HepG2 (cell line): ENCODE results near the gene SCGB1D4. TPM values are rescaled to one million over a fixed set of nuclear protein-coding genes. Genes with fewer than 3 reads are reported as not detected.

Source experiments
- ELF3 ChIP-seq: IDR thresholded peaks from 2 replicates; pipeline ENCODE4 v1.6.1; 2016; ENCODE audit warnings: missing genetic modification reagents, missing compliant biosample characterization
- ELF4 ChIP-seq: sonication (generic); formaldehyde crosslinking; IDR thresholded peaks from 2 replicates; pipeline ENCODE4 v1.5.0; 2020; ENCODE audit warnings: missing genetic modification reagents, mild to moderate bottlenecking, moderate library complexity, borderline replicate concordance
- GATAD1 ChIP-seq: IDR thresholded peaks from 2 replicates; pipeline ENCODE4 v1.6.1; 2016; ENCODE audit warnings: missing genetic modification reagents, missing compliant biosample characterization
- GLI4 ChIP-seq: sonication (generic); formaldehyde crosslinking; IDR thresholded peaks from 2 replicates; pipeline ENCODE4 v1.5.1; 2020; ENCODE audit warnings: missing genetic modification reagents, mild to moderate bottlenecking, moderate library complexity, borderline replicate concordance
- HOXA3 ChIP-seq: sonication (generic); formaldehyde crosslinking; IDR thresholded peaks from 2 replicates; pipeline ENCODE4 v1.5.0; 2020; ENCODE audit warnings: missing genetic modification reagents
- HOXA5 ChIP-seq: sonication (generic); formaldehyde crosslinking; IDR thresholded peaks from 2 replicates; pipeline ENCODE4 v1.4.0; 2020; ENCODE audit warnings: missing genetic modification reagents
- MIER3 ChIP-seq: IDR thresholded peaks from 2 replicates; pipeline ENCODE4 v1.6.1; 2016; ENCODE audit warnings: missing compliant biosample characterization, borderline replicate concordance
- SOX6 ChIP-seq, 2 experiments: fragments of 450-650 bp in 1 of 2; sonication (generic) in 1 of 2; formaldehyde crosslinking in 1 of 2; IDR thresholded peaks; 2 replicates each; pipeline versions ENCODE4 v1.4.0 to v1.6.1; 2017 to 2020; ENCODE audit warnings: antibody characterized with exemption in 1 of 2, mild to moderate bottlenecking in 1 of 2, missing genetic modification reagents in 1 of 2
- ZBTB20 ChIP-seq: sonication (generic); formaldehyde crosslinking; IDR thresholded peaks from 2 replicates; pipeline ENCODE4 v1.8.1; 2023; ENCODE audit warnings: missing genetic modification reagents, low read depth, mild to moderate bottlenecking, borderline replicate concordance
- ZNF224 ChIP-seq: sonication (generic); formaldehyde crosslinking; IDR thresholded peaks from 2 replicates; pipeline ENCODE4 v1.5.0; 2020; ENCODE audit warnings: mild to moderate bottlenecking, missing genetic modification reagents
- ZNF367 ChIP-seq: sonication (generic); formaldehyde crosslinking; IDR thresholded peaks from 2 replicates; pipeline ENCODE4 v1.4.0; 2020; ENCODE audit warnings: missing genetic modification reagents, borderline replicate concordance
- ZNF792 ChIP-seq: IDR thresholded peaks from 2 replicates; pipeline ENCODE4 v1.6.1; 2016
- polyA plus RNA-seq, 8 experiments: library from polyadenylated mRNA; depleted of rRNA in 3 of 8; stranded (reverse) in 7 of 8; unstranded in 1 of 8; fragments of >200 nt; fragmentation: Illumina TruSeq in 4 of 8; extraction: Trizol in 4 of 8; gene quantifications; 2 replicates each; pipeline versions ENCODE4 v1.2.1 to v1.2.3, GENCODE V29; 2011 to 2016; ENCODE audit warnings: low read depth in 4 of 8, missing spikeins in 1 of 8, mixed read lengths in 1 of 8; ENCODE audit not compliant: insufficient read depth in 1 of 8
- total RNA-seq, 5 experiments: library from RNA; depleted of rRNA; stranded (reverse); fragments of >200 nt; fragmentation: Illumina TruSeq; extraction: Trizol; gene quantifications; 2 replicates each; pipeline ENCODE4 v1.2.3, GENCODE V29; 2016; ENCODE audit warnings: low read depth in 1 of 5
- TF ChIP-seq, protein P1 (sequence below): sonication (generic); formaldehyde crosslinking; IDR thresholded peaks from 2 replicates; pipeline ENCODE4 v1.5.0; 2020; ENCODE audit warnings: missing genetic modification reagents
- TF ChIP-seq, protein P2 (sequence below): IDR thresholded peaks from 2 replicates; pipeline ENCODE4 v1.6.1; 2012; ENCODE audit warnings: inconsistent platforms
- TF ChIP-seq, protein P3 (sequence below): sonication (generic); formaldehyde crosslinking; conservative IDR thresholded peaks from 2 replicates; pipeline ENCODE4 v1.4.0; 2020; ENCODE audit warnings: missing genetic modification reagents
- TF ChIP-seq, protein P4 (sequence below), 2 experiments: fragments of 450-650 bp in 1 of 2; sonication (generic) in 1 of 2; formaldehyde crosslinking in 1 of 2; IDR thresholded peaks; 2 replicates each; pipeline versions ENCODE4 v1.6.1 to v1.8.0; 2016 to 2022; ENCODE audit warnings: antibody characterized with exemption in 1 of 2, mild to moderate bottlenecking in 1 of 2, missing genetic modification reagents in 1 of 2

SCGB1D4 gene
- total and polyA plus RNA-seq, 2 of the 13 experiments (the other 11 are each of a cell fraction or from before 2014, with no cell fraction given), result not detected

DNA sequence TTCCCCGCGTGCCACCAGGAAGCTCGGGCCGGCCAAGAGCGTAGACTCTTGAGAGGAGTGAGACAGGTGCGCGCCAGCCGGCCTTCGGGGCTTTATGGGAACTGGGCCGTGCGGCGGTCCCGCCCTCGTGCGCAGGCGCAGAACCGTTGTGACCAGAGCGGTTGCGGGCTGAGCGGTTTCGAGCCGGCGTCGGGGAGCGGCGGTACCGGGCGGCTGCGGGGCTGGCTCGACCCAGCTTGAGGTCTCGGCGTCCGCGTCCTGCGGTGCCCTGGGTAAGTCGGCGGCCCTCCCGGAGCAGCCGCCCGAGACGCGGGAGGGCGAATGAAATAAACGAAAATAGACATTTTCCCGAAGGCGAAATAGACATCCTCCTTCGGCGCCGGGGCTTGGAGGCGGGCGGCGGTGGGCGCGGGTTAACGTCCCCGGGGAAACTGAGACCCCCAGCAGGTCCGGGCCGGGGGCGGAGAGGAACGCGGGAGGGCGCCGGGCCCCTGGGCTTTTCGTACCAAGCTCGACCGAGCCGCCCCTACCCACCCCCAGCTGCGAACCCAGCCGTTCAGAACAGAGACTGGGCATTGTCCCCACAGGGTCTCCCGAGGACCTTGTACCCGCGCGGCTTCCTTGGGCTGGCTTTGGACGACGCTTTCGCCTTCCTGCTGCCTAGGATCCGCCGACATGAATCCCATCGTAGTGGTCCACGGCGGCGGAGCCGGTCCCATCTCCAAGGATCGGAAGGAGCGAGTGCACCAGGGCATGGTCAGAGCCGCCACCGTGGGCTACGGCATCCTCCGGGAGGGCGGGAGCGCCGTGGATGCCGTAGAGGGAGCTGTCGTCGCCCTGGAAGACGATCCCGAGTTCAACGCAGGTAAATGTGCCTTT lies 38.7 kb upstream of the SCGB1D4 start, which contains the start of gene ASRGL1 (continued):
- TF ChIP-seq, protein P1, sequence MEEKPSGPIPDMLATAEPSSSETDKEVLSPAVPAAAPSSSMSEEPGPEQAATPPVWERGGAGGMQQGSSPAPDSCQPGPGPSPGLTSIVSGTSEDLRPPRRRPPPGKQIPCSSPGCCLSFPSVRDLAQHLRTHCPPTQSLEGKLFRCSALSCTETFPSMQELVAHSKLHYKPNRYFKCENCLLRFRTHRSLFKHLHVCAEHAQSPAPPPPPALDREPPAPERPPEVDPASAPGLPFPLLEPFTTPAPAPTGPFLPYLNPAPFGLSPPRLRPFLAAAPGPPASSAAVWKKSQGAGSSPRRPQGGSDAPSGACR (CRISPR knock-in tag), result 0 out of 2 replicates have a peak, but pooled peaks have one; percentile 17
- no peak for TF ChIP-seq SOX6 (IDR thresholded peaks at IDR 0.05)
- peak; percentile 37; the same call in 1 of the 2 replicates for TF ChIP-seq SOX6 (CRISPR knock-in tag; IDR thresholded peaks at IDR 0.05)
- peak; percentile 32; the same call in 1 of the 2 replicates for TF ChIP-seq ZBTB20 (CRISPR knock-in tag)
- no peak; the same call in 1 of the 2 replicates for TF ChIP-seq HOXA5 (CRISPR knock-in tag)
- TF ChIP-seq GATAD1 (CRISPR knock-in tag), result 0 out of 2 replicates have a peak, but pooled peaks have one; percentile 30
- peak; percentile 20; the same call in 1 of the 2 replicates for TF ChIP-seq GLI4
- TF ChIP-seq, protein P2, sequence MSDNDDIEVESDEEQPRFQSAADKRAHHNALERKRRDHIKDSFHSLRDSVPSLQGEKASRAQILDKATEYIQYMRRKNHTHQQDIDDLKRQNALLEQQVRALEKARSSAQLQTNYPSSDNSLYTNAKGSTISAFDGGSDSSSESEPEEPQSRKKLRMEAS, result peak; percentile 83
- TF ChIP-seq ZNF224, result peak; percentile 57; the same call in 1 of the 2 replicates
- peak; percentile 59; the same call in 1 of the 2 replicates for TF ChIP-seq HOXA3 (CRISPR knock-in tag)
- no peak for TF ChIP-seq ELF4 (CRISPR knock-in tag)
- TF ChIP-seq, protein P3, sequence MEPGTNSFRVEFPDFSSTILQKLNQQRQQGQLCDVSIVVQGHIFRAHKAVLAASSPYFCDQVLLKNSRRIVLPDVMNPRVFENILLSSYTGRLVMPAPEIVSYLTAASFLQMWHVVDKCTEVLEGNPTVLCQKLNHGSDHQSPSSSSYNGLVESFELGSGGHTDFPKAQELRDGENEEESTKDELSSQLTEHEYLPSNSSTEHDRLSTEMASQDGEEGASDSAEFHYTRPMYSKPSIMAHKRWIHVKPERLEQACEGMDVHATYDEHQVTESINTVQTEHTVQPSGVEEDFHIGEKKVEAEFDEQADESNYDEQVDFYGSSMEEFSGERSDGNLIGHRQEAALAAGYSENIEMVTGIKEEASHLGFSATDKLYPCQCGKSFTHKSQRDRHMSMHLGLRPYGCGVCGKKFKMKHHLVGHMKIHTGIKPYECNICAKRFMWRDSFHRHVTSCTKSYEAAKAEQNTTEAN (CRISPR knock-in tag), result 0 out of 2 replicates have a peak, but pooled peaks have one; percentile 48
- TF ChIP-seq ZNF792 (CRISPR knock-in tag), result peak; percentile 34; the same call in 1 of the 2 replicates
- 0 out of 2 replicates have a peak, but pooled peaks have one; percentile 32 for TF ChIP-seq ELF3 (CRISPR knock-in tag)
- TF ChIP-seq ZNF367 (CRISPR knock-in tag), result 0 out of 2 replicates have a peak, but pooled peaks have one; percentile 10
- TF ChIP-seq, protein P4, sequence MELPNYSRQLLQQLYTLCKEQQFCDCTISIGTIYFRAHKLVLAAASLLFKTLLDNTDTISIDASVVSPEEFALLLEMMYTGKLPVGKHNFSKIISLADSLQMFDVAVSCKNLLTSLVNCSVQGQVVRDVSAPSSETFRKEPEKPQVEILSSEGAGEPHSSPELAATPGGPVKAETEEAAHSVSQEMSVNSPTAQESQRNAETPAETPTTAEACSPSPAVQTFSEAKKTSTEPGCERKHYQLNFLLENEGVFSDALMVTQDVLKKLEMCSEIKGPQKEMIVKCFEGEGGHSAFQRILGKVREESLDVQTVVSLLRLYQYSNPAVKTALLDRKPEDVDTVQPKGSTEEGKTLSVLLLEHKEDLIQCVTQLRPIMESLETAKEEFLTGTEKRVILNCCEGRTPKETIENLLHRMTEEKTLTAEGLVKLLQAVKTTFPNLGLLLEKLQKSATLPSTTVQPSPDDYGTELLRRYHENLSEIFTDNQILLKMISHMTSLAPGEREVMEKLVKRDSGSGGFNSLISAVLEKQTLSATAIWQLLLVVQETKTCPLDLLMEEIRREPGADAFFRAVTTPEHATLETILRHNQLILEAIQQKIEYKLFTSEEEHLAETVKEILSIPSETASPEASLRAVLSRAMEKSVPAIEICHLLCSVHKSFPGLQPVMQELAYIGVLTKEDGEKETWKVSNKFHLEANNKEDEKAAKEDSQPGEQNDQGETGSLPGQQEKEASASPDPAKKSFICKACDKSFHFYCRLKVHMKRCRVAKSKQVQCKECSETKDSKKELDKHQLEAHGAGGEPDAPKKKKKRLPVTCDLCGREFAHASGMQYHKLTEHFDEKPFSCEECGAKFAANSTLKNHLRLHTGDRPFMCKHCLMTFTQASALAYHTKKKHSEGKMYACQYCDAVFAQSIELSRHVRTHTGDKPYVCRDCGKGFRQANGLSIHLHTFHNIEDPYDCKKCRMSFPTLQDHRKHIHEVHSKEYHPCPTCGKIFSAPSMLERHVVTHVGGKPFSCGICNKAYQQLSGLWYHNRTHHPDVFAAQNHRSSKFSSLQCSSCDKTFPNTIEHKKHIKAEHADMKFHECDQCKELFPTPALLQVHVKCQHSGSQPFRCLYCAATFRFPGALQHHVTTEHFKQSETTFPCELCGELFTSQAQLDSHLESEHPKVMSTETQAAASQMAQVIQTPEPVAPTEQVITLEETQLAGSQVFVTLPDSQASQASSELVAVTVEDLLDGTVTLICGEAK (IDR thresholded peaks at IDR 0.05), result no peak
- TF ChIP-seq, protein P4 (CRISPR knock-in tag; IDR thresholded peaks at IDR 0.05), result peak; percentile 56; the same call in 1 of the 2 replicates
- TF ChIP-seq MIER3, result no peak; the same call in 1 of the 2 replicates
